Adrenal gland (tissue), 5 donors: ENCODE measurements around the gene GSTM3.

Experiments used
- POLR2A ChIP-seq, 2 donors: fragments of 450-650 bp; IDR thresholded peaks; one replicate each; pipeline ENCODE4 v1.6.1; 2017; ENCODE audit warnings: antibody characterized with exemption in 2 of 2, mild to moderate bottlenecking in 2 of 2, moderate library complexity in 1 of 2
- TF ChIP-seq, protein P1 (sequence below), 6 experiments: fragments of 450-650 bp in 4 of 6; fragments of 200-600 bp in 2 of 6; sonication (generic) in 1 of 6; IDR thresholded peaks; 1 replicate in 5 of 6; 2 replicates in 1 of 6; pipeline versions ENCODE4 v1.5.1 to v1.8.0; 2016 to 2021; ENCODE audit warnings: antibody characterized with exemption in 6 of 6, mild to moderate bottlenecking in 2 of 6, moderate library complexity in 1 of 6
- donor health status: DM: no; HTN: no; CAD: no.

DNA sequence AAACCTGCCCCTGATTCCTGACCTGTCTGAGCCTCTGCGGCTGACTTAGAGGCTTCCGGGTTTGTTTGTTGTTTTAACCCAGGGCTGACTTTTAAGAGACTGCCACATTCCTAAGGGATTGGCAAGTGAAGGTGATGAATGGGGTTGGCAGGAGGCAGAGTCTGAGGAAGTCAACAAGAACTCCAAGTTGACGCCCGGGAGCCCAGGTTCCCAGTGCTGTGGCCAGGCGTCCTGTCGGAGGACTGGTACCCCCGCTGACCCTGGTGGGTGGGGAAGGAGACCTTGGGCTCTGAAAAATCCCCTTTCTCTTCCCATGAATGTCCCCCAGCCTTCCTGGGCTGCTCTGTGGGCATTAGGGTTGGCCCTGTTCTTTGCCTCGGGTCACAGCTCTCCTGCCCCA lies 42.6 kb upstream of the GSTM3 start:
- TF ChIP-seq, protein P1, sequence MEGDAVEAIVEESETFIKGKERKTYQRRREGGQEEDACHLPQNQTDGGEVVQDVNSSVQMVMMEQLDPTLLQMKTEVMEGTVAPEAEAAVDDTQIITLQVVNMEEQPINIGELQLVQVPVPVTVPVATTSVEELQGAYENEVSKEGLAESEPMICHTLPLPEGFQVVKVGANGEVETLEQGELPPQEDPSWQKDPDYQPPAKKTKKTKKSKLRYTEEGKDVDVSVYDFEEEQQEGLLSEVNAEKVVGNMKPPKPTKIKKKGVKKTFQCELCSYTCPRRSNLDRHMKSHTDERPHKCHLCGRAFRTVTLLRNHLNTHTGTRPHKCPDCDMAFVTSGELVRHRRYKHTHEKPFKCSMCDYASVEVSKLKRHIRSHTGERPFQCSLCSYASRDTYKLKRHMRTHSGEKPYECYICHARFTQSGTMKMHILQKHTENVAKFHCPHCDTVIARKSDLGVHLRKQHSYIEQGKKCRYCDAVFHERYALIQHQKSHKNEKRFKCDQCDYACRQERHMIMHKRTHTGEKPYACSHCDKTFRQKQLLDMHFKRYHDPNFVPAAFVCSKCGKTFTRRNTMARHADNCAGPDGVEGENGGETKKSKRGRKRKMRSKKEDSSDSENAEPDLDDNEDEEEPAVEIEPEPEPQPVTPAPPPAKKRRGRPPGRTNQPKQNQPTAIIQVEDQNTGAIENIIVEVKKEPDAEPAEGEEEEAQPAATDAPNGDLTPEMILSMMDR (IDR thresholded peaks at IDR 0.05): no peak
- no peak for TF ChIP-seq POLR2A (IDR thresholded peaks at IDR 0.05)
